Fibroblast of lung (primary cell): ENCODE measurements around the gene NACC1.

Experiments used
- CTCF ChIP-seq, 2 donors: IDR thresholded peaks in 1 of 2; conservative IDR thresholded peaks in 1 of 2; 1 replicate in 1 of 2; 2 replicates in 1 of 2; pipeline ENCODE4 v1.5.1; 2011 to 2012; ENCODE audit warnings: low read length in 2 of 2, control low read depth in 1 of 2, inconsistent platforms in 1 of 2, low read depth in 1 of 2, mild to moderate bottlenecking in 1 of 2
- EZH2 ChIP-seq: IDR thresholded peaks from 2 replicates; pipeline ENCODE4 v1.5.1; 2012; ENCODE audit warnings: low read length, control low read depth, mild to moderate bottlenecking; ENCODE audit errors: missing control alignments

GRCh38 chr19:13117176-13117771, 790 bp upstream of the NACC1 start:
- no peak for TF ChIP-seq CTCF (conservative IDR thresholded peaks at IDR 0.05 in 1 of 2, IDR thresholded peaks at IDR 0.05 in 1 of 2; ENCODE audit: low read depth in 1 of 2, low read length in 2 of 2)
- TF ChIP-seq EZH2, result no peak
